GM21526 (cell line): ENCODE measurements around the gene FBLIM1.

Experiments used
- ATAC-seq: cut with Tn5 transposase; IDR thresholded peaks from one replicate; pipeline ENCODE4 v1.9.1; 2021; ENCODE audit warnings: moderate library complexity; ENCODE audit not compliant: unreplicated experiment, low FRiP score

Gene FBLIM1

GRCh38 chr1:15764890-15765289 is 6.3 kb downstream of the FBLIM1 start:
- no peak for ATAC-seq

GRCh38 chr1:15765495-15766194 is 7.0 kb downstream of the FBLIM1 start:
- no peak for ATAC-seq

- ATAC-seq: no peak
Measured at GRCh38 chr1:15767941-15768340, 9.3 kb downstream of the FBLIM1 start.

GRCh38 chr1:15768388-15768787 is 9.8 kb downstream of the FBLIM1 start:
- no peak for ATAC-seq

- ATAC-seq: no peak
Measured at GRCh38 chr1:15770313-15770962, 11.8 kb downstream of the FBLIM1 start.

GRCh38 chr1:15771836-15772515 is 13.4 kb downstream of the FBLIM1 start:
- ATAC-seq: no peak

GRCh38 chr1:15775706-15776105 is 17.1 kb downstream of the FBLIM1 start:
- ATAC-seq: no peak

GRCh38 chr1:15777909-15778707 is 19.5 kb downstream of the FBLIM1 start:
- no peak for ATAC-seq

- ATAC-seq: no peak
Measured at GRCh38 chr1:15785683-15786082, 27.1 kb downstream of the FBLIM1 start.

GRCh38 chr1:15786581-15786980 is 28.0 kb downstream of the FBLIM1 start:
- ATAC-seq: no peak

GRCh38 chr1:15788624-15789301 is 30.2 kb downstream of the FBLIM1 start:
- ATAC-seq: no peak

- ATAC-seq: no peak
Measured at GRCh38 chr1:15796086-15796462, 37.5 kb downstream of the FBLIM1 start.

GRCh38 chr1:15797614-15798390 is 39.2 kb downstream of the FBLIM1 start:
- no peak for ATAC-seq

- ATAC-seq: no peak
Measured at GRCh38 chr1:15799004-15799867, 40.6 kb downstream of the FBLIM1 start.

- no peak for ATAC-seq
Measured at GRCh38 chr1:15799928-15800835, 41.6 kb downstream of the FBLIM1 start.

GRCh38 chr1:15802234-15802965 is 43.8 kb downstream of the FBLIM1 start:
- ATAC-seq: no peak

GRCh38 chr1:15803380-15803779 is 44.8 kb downstream of the FBLIM1 start:
- ATAC-seq: no peak
